Osteoblast (primary cell): Measurements from ENCODE around the gene RGS12. TPM values are rescaled to one million over a fixed set of nuclear protein-coding genes. Genes with fewer than 3 reads are reported as not detected.

Source experiments
- DNase-seq: peaks from one replicate; pipeline ENCODE4 v3.0.0; 2011; ENCODE audit warnings: low spot score, mixed read lengths; ENCODE audit not compliant: insufficient read length; ENCODE audit errors: missing footprints
- H2AFZ ChIP-seq: 2 replicates; pipeline ENCODE4 v1.6.0; 2011; ENCODE audit warnings: mild to moderate bottlenecking, low read length
- H3K27ac ChIP-seq: 2 replicates; pipeline ENCODE4 v1.5.1; 2011; ENCODE audit warnings: mild to moderate bottlenecking, low read depth, low read length, moderate library complexity
- H3K27me3 ChIP-seq: 2 replicates; pipeline ENCODE4 v1.6.0; 2012; ENCODE audit warnings: mild to moderate bottlenecking, control low read depth, inconsistent platforms, low read length, moderate library complexity; ENCODE audit not compliant: insufficient read depth
- H3K36me3 ChIP-seq: 2 replicates; pipeline ENCODE4 v1.5.1; 2011; ENCODE audit warnings: mild to moderate bottlenecking, low read length, control low read depth, moderate library complexity; ENCODE audit not compliant: insufficient read depth
- H3K4me1 ChIP-seq: 2 replicates; pipeline ENCODE4 v1.5.1; 2011; ENCODE audit warnings: mild to moderate bottlenecking, low read length, control low read depth, moderate library complexity; ENCODE audit not compliant: insufficient read depth
- H3K4me2 ChIP-seq: 2 replicates; pipeline ENCODE4 v1.6.0; 2011; ENCODE audit warnings: mild to moderate bottlenecking, low read length; ENCODE audit not compliant: insufficient read depth
- H3K4me3 ChIP-seq: fragments of 200-600 bp; sonication (generic); 3 replicates; pipeline ENCODE4 v1.5.1; 2012; ENCODE audit warnings: mild to moderate bottlenecking, low read length, inconsistent platforms; ENCODE audit not compliant: insufficient read depth
- H3K79me2 ChIP-seq: 2 replicates; pipeline ENCODE4 v1.6.0; 2012; ENCODE audit warnings: mild to moderate bottlenecking, low read length, control low read depth, inconsistent platforms; ENCODE audit not compliant: insufficient read depth
- H3K9me3 ChIP-seq: 2 replicates; pipeline ENCODE4 v1.5.1; 2011; ENCODE audit warnings: low read depth, low read length, control low read depth
- H4K20me1 ChIP-seq: 2 replicates; pipeline ENCODE4 v1.6.0; 2012; ENCODE audit warnings: mild to moderate bottlenecking, low read length, control low read depth; ENCODE audit not compliant: insufficient read depth
- total RNA-seq: library from RNA; depleted of rRNA; stranded (reverse); fragments of >200 nt; gene quantifications from 2 replicates; pipeline ENCODE4 v1.2.3, GENCODE V29; 2012
- TF ChIP-seq, protein P1 (sequence below): IDR thresholded peaks from 2 replicates; pipeline ENCODE4 v1.5.1; 2011; ENCODE audit warnings: mild to moderate bottlenecking, low read depth, low read length, moderate library complexity; ENCODE audit errors: extremely low read depth

Gene RGS12
- total RNA-seq, 1 donor = 61.2 TPM

DNA sequence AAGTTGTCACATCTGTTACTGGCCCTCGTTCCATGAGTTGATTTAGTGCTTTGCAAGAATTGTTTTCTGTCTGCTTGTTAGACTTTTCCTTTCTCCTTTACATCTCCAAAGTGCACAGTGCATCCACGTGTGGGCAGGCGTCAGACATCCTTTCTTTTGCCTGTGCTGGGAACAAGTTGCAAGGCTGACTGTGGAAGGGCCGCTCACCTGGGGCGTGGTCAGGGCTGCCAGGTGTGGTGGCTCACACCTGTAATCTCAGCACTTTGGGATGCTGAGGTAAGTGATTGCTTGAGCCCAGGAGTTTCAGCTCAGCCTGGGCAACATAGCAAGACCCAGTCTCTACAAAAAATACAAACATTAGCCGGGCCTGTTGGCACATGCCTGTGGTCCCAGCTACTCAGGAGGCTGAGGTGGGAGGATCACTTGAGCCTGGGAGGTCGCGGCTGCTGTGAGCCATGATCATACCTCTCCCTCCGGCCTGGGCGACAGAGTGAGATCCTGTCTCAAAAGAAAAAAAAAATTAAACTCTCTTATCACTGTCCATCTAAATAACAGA, 46.2 kb downstream of the RGS12 start:
- no peak overlapping the region for H3K4me3 ChIP-seq
- peaks cover 13% of the 10 kb centered on the region for H3K4me1 ChIP-seq
- H3K27me3 ChIP-seq = no peaks in the 10 kb centered on the region
- H2AFZ ChIP-seq = no peak overlapping the region
- no peaks in the 10 kb centered on the region for H3K9me3 ChIP-seq
- H3K36me3 ChIP-seq = peaks cover 3% of the 10 kb centered on the region
- DNase-seq = no peak
- peaks cover 8% of the 10 kb centered on the region for H4K20me1 ChIP-seq
- no peak overlapping the region for H3K4me2 ChIP-seq
- H3K79me2 ChIP-seq = peaks cover 7% of the 10 kb centered on the region
- TF ChIP-seq, protein P1, sequence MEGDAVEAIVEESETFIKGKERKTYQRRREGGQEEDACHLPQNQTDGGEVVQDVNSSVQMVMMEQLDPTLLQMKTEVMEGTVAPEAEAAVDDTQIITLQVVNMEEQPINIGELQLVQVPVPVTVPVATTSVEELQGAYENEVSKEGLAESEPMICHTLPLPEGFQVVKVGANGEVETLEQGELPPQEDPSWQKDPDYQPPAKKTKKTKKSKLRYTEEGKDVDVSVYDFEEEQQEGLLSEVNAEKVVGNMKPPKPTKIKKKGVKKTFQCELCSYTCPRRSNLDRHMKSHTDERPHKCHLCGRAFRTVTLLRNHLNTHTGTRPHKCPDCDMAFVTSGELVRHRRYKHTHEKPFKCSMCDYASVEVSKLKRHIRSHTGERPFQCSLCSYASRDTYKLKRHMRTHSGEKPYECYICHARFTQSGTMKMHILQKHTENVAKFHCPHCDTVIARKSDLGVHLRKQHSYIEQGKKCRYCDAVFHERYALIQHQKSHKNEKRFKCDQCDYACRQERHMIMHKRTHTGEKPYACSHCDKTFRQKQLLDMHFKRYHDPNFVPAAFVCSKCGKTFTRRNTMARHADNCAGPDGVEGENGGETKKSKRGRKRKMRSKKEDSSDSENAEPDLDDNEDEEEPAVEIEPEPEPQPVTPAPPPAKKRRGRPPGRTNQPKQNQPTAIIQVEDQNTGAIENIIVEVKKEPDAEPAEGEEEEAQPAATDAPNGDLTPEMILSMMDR = no peak
- H3K27ac ChIP-seq = no peak overlapping the region

DNA sequence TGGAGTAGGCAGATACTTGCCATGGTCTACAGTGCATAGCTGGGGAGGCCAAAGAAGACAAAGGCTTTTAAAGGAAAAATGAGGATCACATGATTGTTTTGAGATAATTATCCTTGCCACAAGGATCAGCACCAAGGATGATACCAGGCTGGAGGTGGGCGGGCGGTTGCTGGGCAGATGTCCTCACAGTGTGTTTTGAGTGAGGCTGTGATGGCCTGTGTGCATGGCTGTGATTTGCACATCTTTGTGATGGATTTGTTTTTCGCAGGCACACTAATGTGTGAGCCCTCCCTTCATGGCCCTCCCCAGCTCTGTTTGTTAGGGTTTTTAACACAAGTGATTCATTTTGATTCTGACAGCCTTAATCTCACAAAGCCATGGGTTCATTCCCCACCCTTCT, 46.8 kb downstream of the RGS12 start:
- Histone ChIP-seq H4K20me1 (peaks cover 8% of the 10 kb centered on the region), H3K27me3 (no peaks in the 10 kb centered on the region), H3K36me3 (peaks cover 3% of the 10 kb centered on the region), H3K4me3 (no peak overlapping the region), H3K4me1 (peaks cover 13% of the 10 kb centered on the region), H3K79me2 (peaks cover 8% of the 10 kb centered on the region), H3K27ac (no peak overlapping the region), H3K4me2 (no peak overlapping the region), H3K9me3 (no peaks in the 10 kb centered on the region), H2AFZ (no peak overlapping the region)
- TF ChIP-seq, protein P1 = no peak
- DNase-seq = no peak

DNA sequence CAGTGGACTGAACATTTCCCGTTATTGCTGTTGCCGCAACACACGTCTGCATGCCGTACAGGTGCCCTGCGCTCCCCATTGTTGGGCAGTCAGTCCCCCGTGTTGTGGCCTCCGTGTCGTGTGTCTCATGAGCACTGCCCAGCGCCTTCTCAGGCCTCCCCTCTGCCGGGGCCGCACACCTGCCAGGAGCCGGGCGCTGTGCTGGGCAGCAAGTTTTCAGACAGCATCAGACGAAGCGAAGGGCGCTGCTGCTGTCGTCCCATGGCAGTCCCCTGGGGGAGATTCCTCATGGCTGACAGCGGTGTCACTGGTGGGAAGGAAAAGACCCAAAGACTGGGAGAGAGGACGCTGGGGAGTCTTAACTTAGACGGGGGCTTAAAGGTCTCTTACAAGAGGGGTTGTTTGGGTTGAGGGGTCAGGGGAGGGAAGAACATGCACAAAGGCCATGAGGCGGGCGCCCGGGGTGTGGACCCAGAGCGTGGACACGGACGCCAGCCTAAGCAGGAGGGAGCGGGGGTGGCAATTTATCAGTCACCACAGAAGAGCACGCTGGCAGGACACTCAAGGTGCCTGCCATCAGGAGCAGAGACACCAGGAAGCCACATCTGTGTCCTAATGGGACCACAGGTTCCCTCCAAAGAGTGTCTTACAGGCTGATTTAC, 47.3 kb downstream of the RGS12 start:
- DNase-seq = no peak
- Histone ChIP-seq H2AFZ (no peak overlapping the region), H4K20me1 (peaks cover 8% of the 10 kb centered on the region), H3K9me3 (no peaks in the 10 kb centered on the region), H3K79me2 (peaks cover 9% of the 10 kb centered on the region), H3K4me3 (no peak overlapping the region), H3K36me3 (peaks cover 3% of the 10 kb centered on the region), H3K27ac (no peak overlapping the region), H3K4me2 (no peak overlapping the region), H3K27me3 (no peaks in the 10 kb centered on the region), H3K4me1 (peaks cover 13% of the 10 kb centered on the region)
- TF ChIP-seq, protein P1 = no peak

DNA sequence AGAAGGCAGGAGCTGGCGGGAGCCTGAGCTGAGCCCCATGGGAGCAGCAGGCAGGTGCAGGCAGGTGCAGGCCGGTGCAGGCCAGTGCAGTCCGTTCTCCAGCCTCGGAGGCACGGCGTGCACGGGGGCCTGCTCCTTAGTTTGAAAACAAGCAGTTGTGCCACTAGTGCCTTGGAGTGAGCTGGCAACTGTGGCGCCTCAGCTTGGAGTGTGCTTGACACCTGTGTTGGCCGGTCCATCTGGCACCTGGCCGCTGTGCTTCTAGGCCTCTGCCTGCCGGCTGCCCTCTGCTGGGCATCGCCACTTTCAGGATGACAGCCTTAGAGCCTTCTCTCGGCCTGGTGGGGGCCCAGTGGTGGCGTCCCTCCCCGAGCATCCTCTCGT, 47.9 kb downstream of the RGS12 start:
- H3K79me2 ChIP-seq = peaks cover 9% of the 10 kb centered on the region
- TF ChIP-seq, protein P1 = no peak

More for the DNA sequence above, 47.9 kb downstream of the RGS12 start:
- Histone ChIP-seq H3K27me3 (no peaks in the 10 kb centered on the region), H3K4me3 (no peak overlapping the region), H3K9me3 (no peaks in the 10 kb centered on the region), H3K36me3 (peaks cover 3% of the 10 kb centered on the region), H4K20me1 (peaks cover 8% of the 10 kb centered on the region), H3K27ac (no peak overlapping the region), H3K4me1 (peaks cover 13% of the 10 kb centered on the region), H3K4me2 (no peak overlapping the region), H2AFZ (no peak overlapping the region)
- DNase-seq = no peak
